Activated effector memory CD4-positive, alpha-beta T cell treated with anti-CD3 and anti-CD28 coated beads, Interleukin-2, amount 50 U/mL, for 16 hours (primary cell): ENCODE results near the gene PABPC1L.
A peak's percentile ranks its signal among the peaks of the same experiment; 100 is the strongest.

Source experiments
- DNase-seq: peaks from one replicate; pipeline ENCODE4 v3.0.0-alpha.2; 2020

Gene PABPC1L

GRCh38 chr20:44945261-44945660, 35.4 kb downstream of the PABPC1L start:
- no peak for DNase-seq

- no peak for DNase-seq
Observed at GRCh38 chr20:44946271-44946852, 36.5 kb downstream of the PABPC1L start.

GRCh38 chr20:44948107-44948506, 38.2 kb downstream of the PABPC1L start:
- DNase-seq: no peak

GRCh38 chr20:44948513-44948912, 38.7 kb downstream of the PABPC1L start:
- DNase-seq: no peak

- DNase-seq: no peak
Observed at GRCh38 chr20:44950368-44950767, 40.5 kb downstream of the PABPC1L start.

- no peak for DNase-seq
Observed at GRCh38 chr20:44952731-44953130, 42.9 kb downstream of the PABPC1L start.

GRCh38 chr20:44954211-44954610, 44.4 kb downstream of the PABPC1L start:
- no peak for DNase-seq

- no peak for DNase-seq
Observed at GRCh38 chr20:44955270-44955669, 45.4 kb downstream of the PABPC1L start.

- DNase-seq: no peak
Observed at GRCh38 chr20:44956410-44956809, 46.5 kb downstream of the PABPC1L start.

- DNase-seq: no peak
Observed at GRCh38 chr20:44958276-44958675, 48.4 kb downstream of the PABPC1L start.

GRCh38 chr20:44959082-44959637, 49.3 kb downstream of the PABPC1L start:
- DNase-seq: no peak

GRCh38 chr20:44959638-44960102, 49.8 kb downstream of the PABPC1L start:
- peak; percentile 91 for DNase-seq

- peak; percentile 98 for DNase-seq
Observed at GRCh38 chr20:44960103-44960852, 50.4 kb downstream of the PABPC1L start, which contains the start of gene TOMM34. Gene TOMM34, minus strand, starts transcription at chr20:44960397. Its CDS starts 64 bp downstream, at chr20:44960333.

GRCh38 chr20:44961011-44961869, 51.4 kb downstream of the PABPC1L start:
- DNase-seq: no peak

GRCh38 chr20:44961870-44962267, 52.0 kb downstream of the PABPC1L start:
- no peak for DNase-seq

- no peak for DNase-seq
Observed at GRCh38 chr20:44962483-44962882, 52.6 kb downstream of the PABPC1L start.

GRCh38 chr20:44963325-44964215, 53.7 kb downstream of the PABPC1L start:
- no peak for DNase-seq

- no peak for DNase-seq
Observed at GRCh38 chr20:44965651-44966029, 55.8 kb downstream of the PABPC1L start.

- peak; percentile 99 for DNase-seq
Observed at GRCh38 chr20:44966030-44966961, 56.4 kb downstream of the PABPC1L start, which contains the start of gene STK4. Gene STK4, plus strand, starts transcription at chr20:44966512. Its CDS starts 57 bp downstream, at chr20:44966569.

- DNase-seq: peak; percentile 72
Observed at GRCh38 chr20:44967207-44967807, 57.4 kb downstream of the PABPC1L start.
